SK-N-SH (cell line): Measurements from ENCODE around the gene ARHGAP45. TPM values are rescaled to one million over a fixed set of nuclear protein-coding genes. Genes with fewer than 3 reads are reported as not detected.
A peak's percentile ranks its signal among the peaks of the same experiment; 100 is the strongest.

ENCODE experiments used
- CTCF ChIA-PET: fragments of 300-600, 350-600 bp; formaldehyde crosslinking; extraction: SDS; loops from one replicate; lab custom pipeline; 2021; lab: Yijun Ruan, JAX
- POLR2A ChIA-PET: fragments of 350-600 bp; sonication (Branson Sonifier 250); formaldehyde crosslinking; extraction: SDS; loops from one replicate; lab custom pipeline; 2020; ENCODE audit warnings: antibody characterized with exemption, inconsistent platforms; lab: Yijun Ruan, JAX
- DNase-seq: peaks from one replicate; pipeline ENCODE4 v3.0.0; 2012
- H2AFZ ChIP-seq: fragments of 200-600 bp; sonication (generic); 2 replicates; pipeline ENCODE4 v1.8.1; 2016; ENCODE audit warnings: antibody characterized with exemption, mild to moderate bottlenecking, low read depth
- H3F3A ChIP-seq: fragments of 200-600 bp; sonication (generic); replicated peaks from 2 replicates; pipeline ENCODE3; 2016; ENCODE audit warnings: antibody characterized with exemption, mild to moderate bottlenecking; ENCODE audit not compliant: insufficient read depth
- H3K27ac ChIP-seq, 2 experiments: fragments of 200-500 bp in 1 of 2; fragments of 200-600 bp in 1 of 2; sonication (Bioruptor generic) in 1 of 2; sonication (generic), shearing (Covaris generic) in 1 of 2; 2 replicates each; pipeline versions ENCODE4 v1.5.1 to v1.6.1; 2014 to 2016; ENCODE audit warnings: low read depth in 2 of 2, inconsistent platforms in 1 of 2, low read length in 1 of 2, mild to moderate bottlenecking in 1 of 2, mixed read lengths in 1 of 2
- H3K27me3 ChIP-seq: fragments of 200-600 bp; sonication (generic), shearing (Covaris generic); 2 replicates; pipeline ENCODE4 v1.6.1; 2016; ENCODE audit warnings: mixed run types; ENCODE audit not compliant: insufficient read depth
- H3K36me3 ChIP-seq, 2 experiments: fragments of 200-500 bp in 1 of 2; fragments of 200-600 bp in 1 of 2; sonication (Bioruptor generic) in 1 of 2; sonication (generic) in 1 of 2; replicated peaks in 1 of 2; 2 replicates each; pipeline versions ENCODE3 to v1.5.1; 2014 to 2016; ENCODE audit warnings: low read length in 1 of 2, mild to moderate bottlenecking in 1 of 2; ENCODE audit not compliant: insufficient read depth in 2 of 2, control insufficient read depth in 1 of 2
- H3K4me1 ChIP-seq, 2 experiments: fragments of 200-500 bp in 1 of 2; fragments of 200-600 bp in 1 of 2; sonication (Bioruptor generic) in 1 of 2; sonication (generic), shearing (Covaris generic) in 1 of 2; 2 replicates each; pipeline versions ENCODE4 v1.5.1 to v1.6.1; 2014 to 2016; ENCODE audit warnings: low read depth in 1 of 2, low read length in 1 of 2, mixed run types in 1 of 2; ENCODE audit not compliant: insufficient read depth in 2 of 2, control insufficient read depth in 1 of 2
- H3K4me2 ChIP-seq: fragments of 200-600 bp; sonication (generic), shearing (Covaris generic); 2 replicates; pipeline ENCODE4 v1.6.1; 2017; ENCODE audit warnings: mixed run types
- H3K4me3 ChIP-seq, 2 experiments: fragments of 200-500 bp in 1 of 2; fragments of 200-600 bp in 1 of 2; sonication (Bioruptor generic) in 1 of 2; sonication (generic), shearing (Covaris generic) in 1 of 2; 2 replicates each; pipeline versions ENCODE4 v1.5.1 to v1.8.1; 2014 to 2016; ENCODE audit warnings: low read depth in 2 of 2, inconsistent platforms in 1 of 2, low read length in 1 of 2, mild to moderate bottlenecking in 1 of 2, mixed read lengths in 1 of 2, moderate library complexity in 1 of 2
- H3K79me2 ChIP-seq: fragments of 200-600 bp; sonication (generic); 2 replicates; pipeline ENCODE4 v1.8.1; 2017; ENCODE audit warnings: mild to moderate bottlenecking; ENCODE audit not compliant: insufficient read depth
- H3K9ac ChIP-seq: fragments of 200-600 bp; sonication (generic); 2 replicates; pipeline ENCODE4 v1.6.1; 2017; ENCODE audit warnings: mixed run types
- H3K9me2 ChIP-seq: fragments of 200-600 bp; sonication (generic); 2 replicates; pipeline ENCODE4 v1.6.1; 2017; ENCODE audit warnings: mixed run types
- H3K9me3 ChIP-seq: fragments of 200-600 bp; sonication (generic); 2 replicates; pipeline ENCODE4 v1.6.1; 2017; ENCODE audit warnings: mixed run types, mild to moderate bottlenecking, moderate library complexity
- H4K20me1 ChIP-seq: fragments of 200-600 bp; sonication (generic); 2 replicates; pipeline ENCODE4 v1.6.1; 2017; ENCODE audit warnings: mild to moderate bottlenecking, mixed run types; ENCODE audit not compliant: insufficient read depth
- EZH2phosphoT487 ChIP-seq: fragments of 200-600 bp; sonication (generic); IDR thresholded peaks from 2 replicates; pipeline ENCODE4 v1.6.1; 2017; ENCODE audit warnings: low read depth, mixed run types, mild to moderate bottlenecking, antibody characterized with exemption, moderate library complexity, borderline replicate concordance
- FOXM1 ChIP-seq: IDR thresholded peaks from 2 replicates; pipeline ENCODE4 v1.4.0; 2012; ENCODE audit warnings: low read depth, mild to moderate bottlenecking
- GABPA ChIP-seq: IDR thresholded peaks from 2 replicates; pipeline ENCODE4 v1.4.0; 2012; ENCODE audit warnings: low read depth, mild to moderate bottlenecking
- GATA2 ChIP-seq: sonication (generic); formaldehyde crosslinking; IDR thresholded peaks from 2 replicates; pipeline ENCODE4 v1.5.0; 2020; ENCODE audit warnings: mild to moderate bottlenecking, missing genetic modification reagents
- MEF2A ChIP-seq: IDR thresholded peaks from 2 replicates; pipeline ENCODE4 v1.4.0; 2012; ENCODE audit warnings: low read depth, borderline replicate concordance
- MXI1 ChIP-seq: IDR thresholded peaks from 2 replicates; pipeline ENCODE4 v1.6.1; 2012; ENCODE audit warnings: mild to moderate bottlenecking, low read depth, low read length, improper control_type of control experiment
- NFIC ChIP-seq: IDR thresholded peaks from 2 replicates; pipeline ENCODE4 v1.4.0; 2012; ENCODE audit warnings: borderline replicate concordance
- RXRA ChIP-seq: IDR thresholded peaks from 2 replicates; pipeline ENCODE4 v1.4.0; 2012; ENCODE audit warnings: low read depth, mild to moderate bottlenecking, borderline replicate concordance
- TAF1 ChIP-seq: IDR thresholded peaks from 2 replicates; pipeline ENCODE4 v1.6.1; 2012; ENCODE audit warnings: low read depth, mild to moderate bottlenecking, low read length, moderate library complexity, borderline replicate concordance
- YY1 ChIP-seq: IDR thresholded peaks from 2 replicates; pipeline ENCODE4 v1.4.0; 2012; ENCODE audit warnings: low read depth, mild to moderate bottlenecking
- WGBS: methylation state at CpG from one replicate; pipeline ENCODE4 v1.1.6; 2017; ENCODE audit warnings: low lambda C conversion rate; 5-methylcytosine and 5-hydroxymethylcytosine counted together
- polyA plus RNA-seq, 3 experiments: library from polyadenylated mRNA; depleted of rRNA; stranded (reverse); fragments of >200 nt; gene quantifications; 2 replicates each; pipeline ENCODE4 v1.2.3, GENCODE V29; 2012
- TF ChIP-seq, protein P1 (sequence below): IDR thresholded peaks from 2 replicates; pipeline ENCODE4 v1.6.1; 2012; ENCODE audit warnings: mild to moderate bottlenecking, low read depth, low read length, moderate library complexity

Gene ARHGAP45
- polyA plus RNA-seq, 1 of the 3 experiments (the other 2 are of a cell fraction), result 4.2 TPM

DNA sequence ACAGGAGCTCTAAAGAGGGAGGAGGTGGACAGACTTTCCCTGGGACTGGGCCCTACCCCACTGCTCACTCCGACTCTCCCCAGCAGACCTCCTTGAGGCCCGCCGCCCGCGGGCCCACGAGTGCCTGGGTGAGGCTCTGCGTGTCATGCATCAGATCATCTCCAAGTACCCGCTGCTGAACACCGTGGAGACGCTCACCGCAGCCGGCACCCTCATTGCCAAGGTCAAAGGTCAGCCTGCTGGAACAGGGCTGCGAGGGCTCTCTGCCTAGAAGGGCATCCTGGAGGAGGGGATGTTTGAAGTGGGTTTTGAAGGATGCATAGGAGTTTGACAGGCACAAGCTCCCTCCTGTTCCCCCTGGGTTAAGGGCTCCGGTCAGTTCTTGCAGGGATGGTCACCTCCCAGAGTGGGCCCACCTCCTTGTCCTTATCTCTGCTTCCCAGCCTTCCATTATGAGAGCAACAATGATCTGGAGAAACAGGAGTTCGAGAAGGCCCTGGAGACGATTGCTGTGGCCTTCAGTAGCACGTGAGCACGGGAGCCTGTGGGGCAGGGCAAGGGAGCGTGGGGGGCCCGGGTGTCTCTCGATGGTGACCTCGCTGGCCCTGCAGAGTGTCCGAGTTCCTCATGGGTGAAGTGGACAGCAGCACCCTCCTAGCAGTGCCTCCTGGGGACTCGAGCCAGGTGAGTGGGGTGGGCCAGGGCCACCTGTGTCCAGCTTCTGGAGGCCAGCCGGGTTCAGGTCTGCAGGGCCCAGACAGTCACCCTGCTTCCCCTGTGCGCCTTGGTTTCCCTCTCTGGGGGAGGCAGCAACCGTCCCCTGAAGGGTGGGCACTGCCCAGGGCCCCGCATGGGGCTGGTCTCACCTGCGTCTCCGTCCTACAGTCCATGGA is 6.3 kb downstream of the ARHGAP45 start:
- Histone ChIP-seq H3K9ac (no peak overlapping the region), H3K36me3 (no peaks in the 10 kb centered on the region), H3K9me2 (no peaks in the 10 kb centered on the region), H3K4me1 (peaks cover 0 to 5% of the 10 kb centered on the region in 2 experiments; a peak in 1 of 4 replicates), H2AFZ (no peak overlapping the region), H3K27ac (no peak overlapping the region), H3K9me3 (no peaks in the 10 kb centered on the region), H3K27me3 (peaks cover 27% of the 10 kb centered on the region), H3K4me2 (0 out of 2 replicates have a peak overlapping the region, but pooled peaks have one; percentile 89), H4K20me1 (no peaks in the 10 kb centered on the region), H3K79me2 (no peaks in the 10 kb centered on the region), H3K4me3 (no peak overlapping the region), H3F3A (peaks cover 18% of the 10 kb centered on the region)
- DNase-seq, result no peak
- ChIA-PET POLR2A (no interaction called here), CTCF (interaction anchor here (1.0 to 2.2 kb wide), 3 partner anchors 9 to 90 kb away, joined by 3 to 8 read pairs (median 4); partner anchors contain the start of gene WDR18)
- 93% methylated on average over 25 of the region's 30 CpGs for WGBS
- TF ChIP-seq MEF2A (no peak), EZH2phosphoT487 (no peak), NFIC (no peak), YY1 (no peak), TAF1 (no peak)

DNA sequence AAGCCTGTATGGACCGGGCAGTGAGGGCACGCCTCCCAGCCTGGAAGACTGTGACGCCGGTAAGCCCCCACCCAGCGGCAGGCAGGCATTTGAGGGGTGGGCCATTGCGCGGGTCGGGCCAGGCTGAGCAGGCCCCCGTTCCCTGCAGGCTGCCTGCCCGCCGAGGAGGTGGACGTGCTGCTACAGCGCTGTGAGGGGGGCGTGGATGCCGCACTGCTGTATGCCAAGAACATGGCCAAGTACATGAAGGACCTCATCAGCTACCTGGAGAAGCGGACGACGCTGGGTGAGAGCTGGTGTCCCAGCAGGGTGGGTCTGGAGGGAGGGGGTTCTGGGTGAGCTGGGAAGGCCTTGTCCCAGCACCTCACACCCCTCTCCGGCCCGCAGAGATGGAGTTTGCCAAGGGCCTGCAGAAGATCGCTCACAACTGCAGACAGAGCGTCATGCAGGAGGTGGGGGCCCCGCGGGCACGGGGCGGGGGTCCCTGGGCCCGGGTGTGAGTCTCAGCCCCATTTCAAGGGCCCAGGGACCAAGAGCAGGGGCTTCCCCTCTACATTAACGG is 7.1 kb downstream of the ARHGAP45 start:
- H3K4me3 ChIP-seq, result peak overlapping the region in 1 of 2 experiments; percentile 38; a peak in 2 of 4 replicates
- CTCF ChIA-PET, result interaction anchor here (0.6 to 2.2 kb wide), 2 partner anchors 9 to 170 kb away, joined by 3 to 8 read pairs; no protein-coding TSS in a partner anchor
- DNase-seq, result no peak
- H3K9ac ChIP-seq, result no peak overlapping the region
- H2AFZ ChIP-seq, result no peak overlapping the region
- 83% methylated on average over 20 of the region's 28 CpGs for WGBS
- H3K4me1 ChIP-seq, result peaks cover 0 to 5% of the 10 kb centered on the region in 2 experiments; a peak in 1 of 4 replicates
- POLR2A ChIA-PET, result interaction anchor here (0.6 to 1.0 kb wide), 3 partner anchors 15 to 195 kb away, joined by 3 to 4 read pairs (median 3); partner anchors contain the start of gene CIRBP
- TF ChIP-seq MXI1 (no peak), RXRA (no peak), FOXM1 (no peak), GATA2 (CRISPR knock-in tag) (no peak), GABPA (no peak)
- TF ChIP-seq, protein P1, sequence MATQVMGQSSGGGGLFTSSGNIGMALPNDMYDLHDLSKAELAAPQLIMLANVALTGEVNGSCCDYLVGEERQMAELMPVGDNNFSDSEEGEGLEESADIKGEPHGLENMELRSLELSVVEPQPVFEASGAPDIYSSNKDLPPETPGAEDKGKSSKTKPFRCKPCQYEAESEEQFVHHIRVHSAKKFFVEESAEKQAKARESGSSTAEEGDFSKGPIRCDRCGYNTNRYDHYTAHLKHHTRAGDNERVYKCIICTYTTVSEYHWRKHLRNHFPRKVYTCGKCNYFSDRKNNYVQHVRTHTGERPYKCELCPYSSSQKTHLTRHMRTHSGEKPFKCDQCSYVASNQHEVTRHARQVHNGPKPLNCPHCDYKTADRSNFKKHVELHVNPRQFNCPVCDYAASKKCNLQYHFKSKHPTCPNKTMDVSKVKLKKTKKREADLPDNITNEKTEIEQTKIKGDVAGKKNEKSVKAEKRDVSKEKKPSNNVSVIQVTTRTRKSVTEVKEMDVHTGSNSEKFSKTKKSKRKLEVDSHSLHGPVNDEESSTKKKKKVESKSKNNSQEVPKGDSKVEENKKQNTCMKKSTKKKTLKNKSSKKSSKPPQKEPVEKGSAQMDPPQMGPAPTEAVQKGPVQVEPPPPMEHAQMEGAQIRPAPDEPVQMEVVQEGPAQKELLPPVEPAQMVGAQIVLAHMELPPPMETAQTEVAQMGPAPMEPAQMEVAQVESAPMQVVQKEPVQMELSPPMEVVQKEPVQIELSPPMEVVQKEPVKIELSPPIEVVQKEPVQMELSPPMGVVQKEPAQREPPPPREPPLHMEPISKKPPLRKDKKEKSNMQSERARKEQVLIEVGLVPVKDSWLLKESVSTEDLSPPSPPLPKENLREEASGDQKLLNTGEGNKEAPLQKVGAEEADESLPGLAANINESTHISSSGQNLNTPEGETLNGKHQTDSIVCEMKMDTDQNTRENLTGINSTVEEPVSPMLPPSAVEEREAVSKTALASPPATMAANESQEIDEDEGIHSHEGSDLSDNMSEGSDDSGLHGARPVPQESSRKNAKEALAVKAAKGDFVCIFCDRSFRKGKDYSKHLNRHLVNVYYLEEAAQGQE, result no peak
- H3F3A ChIP-seq, result peaks cover 18% of the 10 kb centered on the region
- H3K27ac ChIP-seq, result peak overlapping the region in 1 of 2 experiments; percentile 31; a peak in 1 of 4 replicates
- no peaks in the 10 kb centered on the region for H3K9me2 ChIP-seq
- no peaks in the 10 kb centered on the region for H3K79me2 ChIP-seq
- H4K20me1 ChIP-seq, result no peaks in the 10 kb centered on the region
- peak overlapping the region; percentile 89; the same call in 1 of the 2 replicates for H3K4me2 ChIP-seq
- H3K9me3 ChIP-seq, result no peaks in the 10 kb centered on the region
- H3K36me3 ChIP-seq, result no peaks in the 10 kb centered on the region
- peaks cover 20% of the 10 kb centered on the region for H3K27me3 ChIP-seq
